DOHH2 (cell line): ENCODE measurements around the gene CRYBG2.

Experiments
- EZH2phosphoT487 ChIP-seq: fragments of 200-600 bp; sonication (generic); IDR thresholded peaks from 2 replicates; pipeline ENCODE4 v1.6.1; 2017; ENCODE audit warnings: borderline replicate concordance, mild to moderate bottlenecking, antibody characterized with exemption, low read length, moderate library complexity, mixed read lengths
- TF ChIP-seq, protein P1 (sequence below): fragments of 200-600 bp; sonication (generic); IDR thresholded peaks from one replicate; pipeline ENCODE4 v1.5.1; 2014; ENCODE audit warnings: antibody characterized with exemption, mild to moderate bottlenecking, low read depth, low read length; ENCODE audit not compliant: poor library complexity, severe bottlenecking

DNA sequence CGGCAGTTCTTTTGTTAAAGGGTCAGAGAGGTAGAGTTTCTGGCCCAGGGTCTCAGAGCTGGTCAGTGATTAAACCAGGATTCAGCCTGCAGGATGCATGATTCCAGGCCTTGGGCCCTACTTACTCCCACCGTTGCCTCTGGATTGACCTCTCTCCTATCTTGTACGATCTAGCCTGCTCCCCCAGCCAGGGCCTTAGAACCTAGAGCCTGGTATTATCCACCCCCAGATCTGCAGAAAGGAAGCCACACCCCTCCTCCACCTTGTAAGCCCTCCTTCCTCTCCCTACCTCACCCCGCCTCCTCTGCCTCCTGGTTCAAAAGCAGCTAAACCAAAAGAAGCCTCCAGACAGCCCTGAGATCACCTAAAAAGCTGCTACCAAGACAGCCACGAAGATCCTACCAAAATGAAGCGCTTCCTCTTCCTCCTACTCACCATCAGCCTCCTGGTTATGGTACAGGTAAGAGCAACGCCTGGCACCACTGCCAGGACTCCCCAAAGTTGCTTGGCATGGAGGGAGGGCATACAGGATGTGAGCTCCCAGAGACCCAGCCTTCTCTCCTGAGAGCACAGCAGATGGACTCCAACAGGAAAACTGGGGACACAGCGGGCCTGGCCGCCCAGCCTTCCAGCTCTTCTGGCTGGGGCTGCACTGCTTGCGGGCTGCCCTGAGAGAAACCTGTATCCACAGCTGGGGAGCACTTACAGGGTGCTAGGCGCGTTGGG is 36.2 kb downstream of the CRYBG2 start, which contains the start of gene CD52:
- TF ChIP-seq, protein P1, sequence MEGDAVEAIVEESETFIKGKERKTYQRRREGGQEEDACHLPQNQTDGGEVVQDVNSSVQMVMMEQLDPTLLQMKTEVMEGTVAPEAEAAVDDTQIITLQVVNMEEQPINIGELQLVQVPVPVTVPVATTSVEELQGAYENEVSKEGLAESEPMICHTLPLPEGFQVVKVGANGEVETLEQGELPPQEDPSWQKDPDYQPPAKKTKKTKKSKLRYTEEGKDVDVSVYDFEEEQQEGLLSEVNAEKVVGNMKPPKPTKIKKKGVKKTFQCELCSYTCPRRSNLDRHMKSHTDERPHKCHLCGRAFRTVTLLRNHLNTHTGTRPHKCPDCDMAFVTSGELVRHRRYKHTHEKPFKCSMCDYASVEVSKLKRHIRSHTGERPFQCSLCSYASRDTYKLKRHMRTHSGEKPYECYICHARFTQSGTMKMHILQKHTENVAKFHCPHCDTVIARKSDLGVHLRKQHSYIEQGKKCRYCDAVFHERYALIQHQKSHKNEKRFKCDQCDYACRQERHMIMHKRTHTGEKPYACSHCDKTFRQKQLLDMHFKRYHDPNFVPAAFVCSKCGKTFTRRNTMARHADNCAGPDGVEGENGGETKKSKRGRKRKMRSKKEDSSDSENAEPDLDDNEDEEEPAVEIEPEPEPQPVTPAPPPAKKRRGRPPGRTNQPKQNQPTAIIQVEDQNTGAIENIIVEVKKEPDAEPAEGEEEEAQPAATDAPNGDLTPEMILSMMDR, result no peak
- TF ChIP-seq EZH2phosphoT487, result no peak
